H54 (cell line): ENCODE results near the gene ADH4.
A peak's percentile ranks its signal among the peaks of the same experiment; 100 is the strongest.
"Not testable (repeated sequence)": the region's sequence is repeated elsewhere in the genome, so short reads cannot be mapped to it uniquely, and the experiment has no call there.

ENCODE experiments used
- DNase-seq: peaks from one replicate; pipeline ENCODE4 v3.0.0; 2011; ENCODE audit warnings: low spot score, mixed read lengths; ENCODE audit not compliant: insufficient read length
- FAIRE-seq: peaks from 3 replicates; lab custom pipeline; 2011; peaks lifted over from hg19 to GRCh38; lab: Jason Lieb, UNC
- POLR2A ChIP-seq: IDR thresholded peaks from 2 replicates; pipeline ENCODE4 v1.6.1; 2011; ENCODE audit warnings: low read depth, mild to moderate bottlenecking, low read length

ADH4 gene

GRCh38 chr4:99104153-99104552 lies 39.9 kb downstream of the ADH4 start:
- no peak for DNase-seq
- no peak for TF ChIP-seq POLR2A
- no peak for FAIRE-seq

- FAIRE-seq (no peak), DNase-seq (no peak)
- no peak for TF ChIP-seq POLR2A
Observed at GRCh38 chr4:99103166-99103565, 40.9 kb downstream of the ADH4 start.

- FAIRE-seq (no peak), DNase-seq (no peak)
- no peak for TF ChIP-seq POLR2A
Observed at GRCh38 chr4:99102634-99103033, 41.5 kb downstream of the ADH4 start.

- DNase-seq = no peak
- no peak for FAIRE-seq
- no peak for TF ChIP-seq POLR2A
Observed at GRCh38 chr4:99100876-99101275, 43.2 kb downstream of the ADH4 start.

GRCh38 chr4:99099814-99100213 lies 44.3 kb downstream of the ADH4 start:
- not testable (repeated sequence) for DNase-seq, FAIRE-seq

- no peak for TF ChIP-seq POLR2A
- no peak for DNase-seq
- no peak for FAIRE-seq
Observed at GRCh38 chr4:99099311-99099710, 44.8 kb downstream of the ADH4 start.

- not testable (repeated sequence) for DNase-seq, FAIRE-seq
Observed at GRCh38 chr4:99091841-99092240, 52.3 kb downstream of the ADH4 start.

- DNase-seq (no peak), FAIRE-seq (no peak)
- no peak for TF ChIP-seq POLR2A
Observed at GRCh38 chr4:99091216-99091575, 52.9 kb downstream of the ADH4 start.

- DNase-seq = no peak
- no peak for TF ChIP-seq POLR2A
- no peak for FAIRE-seq
Observed at GRCh38 chr4:99090481-99091215, 53.4 kb downstream of the ADH4 start.

GRCh38 chr4:99088481-99089365 lies 55.4 kb downstream of the ADH4 start, which contains the start of gene ADH5:
ADH5 (minus strand) TSS chr4:99088788; CDS start chr4:99088700, 88 bp downstream.
- FAIRE-seq (no peak), DNase-seq (peak; percentile 49)
- peak; percentile 92 for TF ChIP-seq POLR2A

GRCh38 chr4:99088023-99088449 lies 56.1 kb downstream of the ADH4 start:
- no peak for FAIRE-seq

GRCh38 chr4:99084595-99084994 lies 59.5 kb downstream of the ADH4 start:
- no peak for DNase-seq
- no peak for TF ChIP-seq POLR2A
- FAIRE-seq = no peak

More at GRCh38 chr4:99088023-99088449, 56.1 kb downstream of the ADH4 start:
- peak; percentile 15 for DNase-seq
- TF ChIP-seq POLR2A = no peak

GRCh38 chr4:99082192-99082591 lies 61.9 kb downstream of the ADH4 start:
- no peak for FAIRE-seq
- TF ChIP-seq POLR2A = no peak
- DNase-seq = no peak

- not testable (repeated sequence) for FAIRE-seq, DNase-seq
Observed at GRCh38 chr4:99080869-99081268, 63.2 kb downstream of the ADH4 start.
